Caco-2 (cell line): ENCODE results near the gene TUBB2B. TPM values are rescaled to one million over a fixed set of nuclear protein-coding genes. Genes with fewer than 3 reads are reported as not detected.

Source experiments
- BruUV-seq: library from RNA; stranded (reverse); fragments of 400-500 nt; replicated peaks from 2 replicates; lab custom pipeline; 2021; lab: Mats Ljungman, UMichigan
- CTCF ChIA-PET: fragments of 300-600 bp; sonication (Branson Sonifier 250); formaldehyde crosslinking; loops from one replicate; lab custom pipeline; 2022; ENCODE audit warnings: antibody characterized with exemption; lab: Charles Lee
- POLR2A ChIA-PET: fragments of 300-600 bp; sonication (Branson Sonifier 250); formaldehyde crosslinking; loops from one replicate; lab custom pipeline; 2022; ENCODE audit warnings: antibody characterized with exemption; lab: Charles Lee
- DNase-seq, 2 experiments: peaks; one replicate each; pipeline versions ENCODE4 v3.0.0 to v3.0.0-alpha.2; 2020 to 2022
- H3K27me3 ChIP-seq: replicated peaks from 2 replicates; pipeline ENCODE4 v1.6.0; 2011; ENCODE audit warnings: low read length; ENCODE audit not compliant: control insufficient read depth, insufficient read depth
- H3K36me3 ChIP-seq: 2 replicates; pipeline ENCODE4 v1.5.1; 2011; ENCODE audit warnings: low read length; ENCODE audit not compliant: control insufficient read depth, insufficient read depth
- H3K4me1 ChIP-seq: fragments of 250-450 bp; sonication (Bioruptor Pico); 2 replicates; pipeline ENCODE4 v1.5.1; 2020; ENCODE audit warnings: mild to moderate bottlenecking
- H3K4me3 ChIP-seq: 2 replicates; pipeline ENCODE4 v1.5.1; 2011; ENCODE audit warnings: low read depth, mild to moderate bottlenecking, control low read depth, low read length
- H3K9me3 ChIP-seq: fragments of 250-450 bp; sonication (Bioruptor Pico); 2 replicates; pipeline ENCODE4 v1.5.1; 2020; ENCODE audit warnings: mild to moderate bottlenecking, moderate library complexity
- H3K27ac Mint-ChIP-seq: one replicate; pipeline ENCODE4 v1.8.0; 2022; ENCODE audit warnings: mixed read lengths; ENCODE audit not compliant: unreplicated experiment
- H3K27me3 Mint-ChIP-seq: one replicate; pipeline ENCODE4 v1.8.0; 2022; ENCODE audit warnings: mixed read lengths; ENCODE audit not compliant: insufficient read depth, unreplicated experiment
- H3K36me3 Mint-ChIP-seq: one replicate; pipeline ENCODE4 v1.8.0; 2022; ENCODE audit warnings: mild to moderate bottlenecking, mixed read lengths; ENCODE audit not compliant: insufficient read depth, unreplicated experiment
- H3K4me1 Mint-ChIP-seq: one replicate; pipeline ENCODE4 v1.8.0; 2022; ENCODE audit warnings: low read depth, mixed read lengths; ENCODE audit not compliant: unreplicated experiment
- H3K4me3 Mint-ChIP-seq: one replicate; pipeline ENCODE4 v1.8.0; 2022; ENCODE audit warnings: mild to moderate bottlenecking, moderate library complexity, mixed read lengths; ENCODE audit not compliant: unreplicated experiment
- H3K9me3 Mint-ChIP-seq: one replicate; pipeline ENCODE4 v1.8.0; 2022; ENCODE audit warnings: mixed read lengths; ENCODE audit not compliant: unreplicated experiment
- CTCF ChIP-seq, 2 experiments: fragments of 200-600 bp in 1 of 2; IDR thresholded peaks; 1 replicate in 1 of 2; 2 replicates in 1 of 2; pipeline versions ENCODE4 v1.5.1 to v1.8.0; 2011 to 2022; ENCODE audit warnings: antibody characterized with exemption in 1 of 2, control low read depth in 1 of 2, inconsistent platforms in 1 of 2, low read depth in 1 of 2, low read length in 1 of 2, mild to moderate bottlenecking in 1 of 2, moderate library complexity in 1 of 2; ENCODE audit not compliant: insufficient read depth in 1 of 2, severe bottlenecking in 1 of 2, unreplicated experiment in 1 of 2
- intact Hi-C: fragments of 100-400 bp; cut with micrococcal nuclease; formaldehyde crosslinking; loops from one replicate; pipeline ENCODE4 v1.10.0; 2022; ENCODE audit not compliant: unreplicated experiment
- total RNA-seq: library from RNA; stranded (reverse); gene quantifications from 2 replicates; pipeline ENCODE4 v1.2.3, GENCODE V29; 2022

The TUBB2B gene
- total RNA-seq, 1 experiment from 2014 or later: 150 TPM

- H3K27me3 ChIP-seq: no peaks in the 10 kb centered on the region
- Mint-ChIP-seq H3K4me3 (no peak overlapping the region), H3K27me3 (no peaks in the 10 kb centered on the region), H3K4me1 (peaks cover 7% of the 10 kb centered on the region), H3K36me3 (peaks cover 14% of the 10 kb centered on the region), H3K27ac (no peak overlapping the region), H3K9me3 (no peaks in the 10 kb centered on the region)
- no peaks in the 10 kb centered on the region; the same call in 1 of the 2 replicates for H3K4me1 ChIP-seq
- no peak overlapping the region for H3K4me3 ChIP-seq
- DNase-seq: no peak
- CTCF ChIA-PET: no interaction called here
- no peaks in the 10 kb centered on the region for H3K9me3 ChIP-seq
- intact Hi-C loops: no loop called here
- peaks cover 2% of the 10 kb centered on the region for H3K36me3 ChIP-seq
- TF ChIP-seq CTCF (IDR thresholded peaks at IDR 0.05; ENCODE audit: insufficient read depth in 1 of 2, low read depth in 1 of 2, low read length in 1 of 2, severe bottlenecking in 1 of 2, unreplicated experiment in 1 of 2): no peak
- POLR2A ChIA-PET: no interaction called here
- BruUV-seq: no TSS peak
Observed at GRCh38 chr6:3261921-3262320, 34.5 kb upstream of the TUBB2B start.

GRCh38 chr6:3261518-3261820 is 34.0 kb upstream of the TUBB2B start:
- intact Hi-C loops: no loop called here
- H3K4me1 ChIP-seq: no peaks in the 10 kb centered on the region; the same call in 1 of the 2 replicates
- no peaks in the 10 kb centered on the region for H3K27me3 Mint-ChIP-seq
- DNase-seq: no peak
- no peaks in the 10 kb centered on the region for H3K9me3 ChIP-seq
- H3K27me3 ChIP-seq: no peaks in the 10 kb centered on the region
- H3K4me3 Mint-ChIP-seq: no peak overlapping the region
- H3K9me3 Mint-ChIP-seq: no peaks in the 10 kb centered on the region
- H3K36me3 Mint-ChIP-seq: peaks cover 12% of the 10 kb centered on the region
- no TSS peak for BruUV-seq
- CTCF ChIA-PET: no interaction called here
- H3K4me1 Mint-ChIP-seq: peaks cover 7% of the 10 kb centered on the region
- no peak for TF ChIP-seq CTCF (IDR thresholded peaks at IDR 0.05; ENCODE audit: insufficient read depth in 1 of 2, low read depth in 1 of 2, low read length in 1 of 2, severe bottlenecking in 1 of 2, unreplicated experiment in 1 of 2)
- no peak overlapping the region for H3K4me3 ChIP-seq
- H3K36me3 ChIP-seq: peaks cover 2% of the 10 kb centered on the region
- H3K27ac Mint-ChIP-seq: no peak overlapping the region
- POLR2A ChIA-PET: no interaction called here

- H3K4me1 Mint-ChIP-seq: peaks cover 7% of the 10 kb centered on the region
- Histone ChIP-seq H3K9me3 (no peaks in the 10 kb centered on the region), H3K36me3 (peaks cover 2% of the 10 kb centered on the region), H3K4me1 (no peaks in the 10 kb centered on the region; the same call in 1 of the 2 replicates), H3K27me3 (no peaks in the 10 kb centered on the region), H3K4me3 (no peak overlapping the region)
- H3K9me3 Mint-ChIP-seq: no peaks in the 10 kb centered on the region
- POLR2A ChIA-PET: no interaction called here
- intact Hi-C loops: no loop called here
- no peak for DNase-seq
- no peaks in the 10 kb centered on the region for H3K27me3 Mint-ChIP-seq
- H3K27ac Mint-ChIP-seq: no peak overlapping the region
- CTCF ChIA-PET: no interaction called here
- no TSS peak for BruUV-seq
- TF ChIP-seq CTCF (IDR thresholded peaks at IDR 0.05; ENCODE audit: insufficient read depth in 1 of 2, low read depth in 1 of 2, low read length in 1 of 2, severe bottlenecking in 1 of 2, unreplicated experiment in 1 of 2): no peak
- H3K4me3 Mint-ChIP-seq: peak overlapping the region; percentile 45
- H3K36me3 Mint-ChIP-seq: peaks cover 7% of the 10 kb centered on the region
Observed at GRCh38 chr6:3260772-3261517, 33.5 kb upstream of the TUBB2B start.
